Hepatocyte (in vitro differentiated cells): Measurements from ENCODE around the gene AP1S3. TPM values are rescaled to one million over a fixed set of nuclear protein-coding genes. Genes with fewer than 3 reads are reported as not detected.

Source experiments
- DNase-seq: peaks from one replicate; pipeline ENCODE4 v3.0.0-alpha.2; 2016; ENCODE audit warnings: low spot score
- H2AFZ ChIP-seq: fragments of 200-600 bp; sonication (generic); 2 replicates; pipeline ENCODE4 v1.6.0; 2016; ENCODE audit warnings: antibody characterized with exemption, mild to moderate bottlenecking
- H3K27ac ChIP-seq: fragments of 200-600 bp; sonication (generic); 2 replicates; pipeline ENCODE4 v1.5.1; 2016; ENCODE audit warnings: mild to moderate bottlenecking
- H3K27me3 ChIP-seq: fragments of 200-600 bp; sonication (generic); 2 replicates; pipeline ENCODE4 v1.6.1; 2016
- H3K36me3 ChIP-seq: fragments of 200-600 bp; sonication (generic); replicated peaks from 2 replicates; pipeline ENCODE4 v1.5.1; 2016; ENCODE audit warnings: low read depth; ENCODE audit not compliant: insufficient read depth
- H3K4me1 ChIP-seq: fragments of 200-600 bp; sonication (generic); 2 replicates; pipeline ENCODE4 v1.5.1; 2016; ENCODE audit warnings: mild to moderate bottlenecking, moderate library complexity; ENCODE audit not compliant: insufficient read depth
- H3K4me2 ChIP-seq: fragments of 200-600 bp; sonication (generic); 2 replicates; pipeline ENCODE4 v1.6.0; 2016
- H3K4me3 ChIP-seq: fragments of 200-600 bp; sonication (generic); 2 replicates; pipeline ENCODE4 v1.5.1; 2016; ENCODE audit warnings: mild to moderate bottlenecking
- H3K79me2 ChIP-seq: fragments of 200-600 bp; sonication (generic); 2 replicates; pipeline ENCODE4 v1.6.0; 2017; ENCODE audit warnings: mild to moderate bottlenecking
- H3K9me2 ChIP-seq: fragments of 200-600 bp; sonication (generic); replicated peaks from 2 replicates; pipeline ENCODE4 v1.6.0; 2017; ENCODE audit warnings: mild to moderate bottlenecking; ENCODE audit not compliant: insufficient read depth
- H3K9me3 ChIP-seq: fragments of 200-600 bp; sonication (generic); 2 replicates; pipeline ENCODE4 v1.5.1; 2016; ENCODE audit warnings: low read depth, mild to moderate bottlenecking
- H4K20me1 ChIP-seq: fragments of 200-600 bp; sonication (generic); 2 replicates; pipeline ENCODE4 v1.6.0; 2016; ENCODE audit warnings: mild to moderate bottlenecking; ENCODE audit not compliant: insufficient read depth, poor library complexity, severe bottlenecking
- EZH2 ChIP-seq: fragments of 200-600 bp; sonication (generic); IDR thresholded peaks from 2 replicates; pipeline ENCODE4 v1.6.1; 2016; ENCODE audit warnings: antibody characterized with exemption, mild to moderate bottlenecking, borderline replicate concordance
- EZH2phosphoT487 ChIP-seq: fragments of 200-600 bp; sonication (generic); IDR thresholded peaks from one replicate; pipeline ENCODE4 v1.6.1; 2018; ENCODE audit warnings: antibody characterized with exemption, mild to moderate bottlenecking, low read depth, moderate library complexity; ENCODE audit not compliant: unreplicated experiment, severe bottlenecking
- WGBS: methylation state at CpG from one replicate; pipeline ENCODE4 v1.1.6; 2016; ENCODE audit warnings: low lambda C conversion rate; ENCODE audit errors: missing lambda C conversion rate; 5-methylcytosine and 5-hydroxymethylcytosine counted together
- polyA plus RNA-seq: library from polyadenylated mRNA; unstranded; fragments of >200 nt; fragmentation: Nextera tagmentation; extraction: Ambion mirVana; gene quantifications from 2 replicates; pipeline ENCODE4 v1.2.1, GENCODE V29; 2016
- total RNA-seq: library from RNA; depleted of rRNA; stranded (reverse); fragments of >200 nt; gene quantifications from 2 replicates; pipeline ENCODE4 v1.2.3, GENCODE V29; 2014
- TF ChIP-seq, protein P1 (sequence below): fragments of 200-600 bp; sonication (generic); IDR thresholded peaks from 2 replicates; pipeline ENCODE4 v1.5.1; 2016; ENCODE audit warnings: antibody characterized with exemption, mild to moderate bottlenecking; ENCODE audit not compliant: poor library complexity

The AP1S3 gene
- total and polyA plus RNA-seq, 2 experiments from 2014 or later: 16.5 to 30.7 TPM

DNA sequence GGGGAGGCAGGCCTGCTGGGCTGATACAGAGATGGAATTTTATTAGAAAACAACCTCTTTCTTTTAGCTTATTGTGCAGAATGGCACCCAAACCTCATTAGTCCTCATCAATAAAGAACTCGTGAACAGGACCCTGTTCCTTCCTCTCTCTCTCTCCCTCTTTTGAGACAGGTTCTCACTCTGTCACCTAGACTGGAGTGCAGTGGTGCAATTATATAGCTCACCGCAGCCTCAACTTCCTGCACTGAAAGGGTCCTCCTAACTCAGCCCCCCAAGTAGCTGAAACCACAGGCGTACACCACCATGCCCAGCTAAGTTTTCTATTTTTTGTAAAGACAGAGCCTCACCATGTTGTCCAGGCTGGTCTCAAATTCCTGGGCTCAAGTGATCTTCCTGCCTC, 21.7 kb upstream of the AP1S3 start:
- Histone ChIP-seq H3K4me3 (no peak overlapping the region), H3K9me2 (no peaks in the 10 kb centered on the region), H3K9me3 (no peaks in the 10 kb centered on the region), H3K27ac (no peak overlapping the region), H3K36me3 (no peaks in the 10 kb centered on the region), H3K27me3 (no peaks in the 10 kb centered on the region), H3K79me2 (no peaks in the 10 kb centered on the region), H4K20me1 (no peaks in the 10 kb centered on the region), H2AFZ (no peak overlapping the region), H3K4me2 (no peak overlapping the region), H3K4me1 (peaks cover 24% of the 10 kb centered on the region)
- WGBS: 87% methylated on average over 3 of the region's 3 CpGs
- DNase-seq: no peak
- TF ChIP-seq EZH2phosphoT487 (no peak), EZH2 (no peak)
- TF ChIP-seq, protein P1, sequence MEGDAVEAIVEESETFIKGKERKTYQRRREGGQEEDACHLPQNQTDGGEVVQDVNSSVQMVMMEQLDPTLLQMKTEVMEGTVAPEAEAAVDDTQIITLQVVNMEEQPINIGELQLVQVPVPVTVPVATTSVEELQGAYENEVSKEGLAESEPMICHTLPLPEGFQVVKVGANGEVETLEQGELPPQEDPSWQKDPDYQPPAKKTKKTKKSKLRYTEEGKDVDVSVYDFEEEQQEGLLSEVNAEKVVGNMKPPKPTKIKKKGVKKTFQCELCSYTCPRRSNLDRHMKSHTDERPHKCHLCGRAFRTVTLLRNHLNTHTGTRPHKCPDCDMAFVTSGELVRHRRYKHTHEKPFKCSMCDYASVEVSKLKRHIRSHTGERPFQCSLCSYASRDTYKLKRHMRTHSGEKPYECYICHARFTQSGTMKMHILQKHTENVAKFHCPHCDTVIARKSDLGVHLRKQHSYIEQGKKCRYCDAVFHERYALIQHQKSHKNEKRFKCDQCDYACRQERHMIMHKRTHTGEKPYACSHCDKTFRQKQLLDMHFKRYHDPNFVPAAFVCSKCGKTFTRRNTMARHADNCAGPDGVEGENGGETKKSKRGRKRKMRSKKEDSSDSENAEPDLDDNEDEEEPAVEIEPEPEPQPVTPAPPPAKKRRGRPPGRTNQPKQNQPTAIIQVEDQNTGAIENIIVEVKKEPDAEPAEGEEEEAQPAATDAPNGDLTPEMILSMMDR: no peak

DNA sequence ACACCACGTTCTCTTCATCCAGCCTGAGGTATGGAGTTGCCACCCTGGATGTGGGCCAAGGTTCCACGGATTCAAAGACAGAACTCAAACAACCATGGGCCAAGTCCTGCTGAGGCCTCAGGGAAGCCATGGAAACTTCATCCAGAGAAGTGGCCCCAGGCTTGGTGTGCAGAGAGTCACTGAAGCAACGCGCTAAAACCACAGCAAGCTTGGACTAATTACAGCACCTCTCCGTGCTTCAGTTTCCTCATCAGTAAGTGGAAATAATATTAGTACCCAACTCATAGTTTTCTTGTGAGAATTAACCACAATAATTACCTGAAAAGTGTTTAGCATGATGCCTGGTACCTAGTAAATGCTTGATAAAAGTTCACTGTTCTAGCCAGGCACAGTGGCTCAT, 19.2 kb upstream of the AP1S3 start:
- TF ChIP-seq, protein P1: no peak
- TF ChIP-seq EZH2phosphoT487 (no peak), EZH2 (no peak)
- 85% methylated on average over 5 of the region's 5 CpGs for WGBS
- DNase-seq: no peak
- Histone ChIP-seq H3K4me3 (no peak overlapping the region), H3K4me2 (no peak overlapping the region), H2AFZ (no peak overlapping the region), H3K27ac (peak overlapping the region; percentile 37), H4K20me1 (no peaks in the 10 kb centered on the region), H3K4me1 (peaks cover 14% of the 10 kb centered on the region), H3K36me3 (no peaks in the 10 kb centered on the region), H3K9me3 (no peaks in the 10 kb centered on the region), H3K27me3 (no peaks in the 10 kb centered on the region), H3K9me2 (no peaks in the 10 kb centered on the region), H3K79me2 (no peaks in the 10 kb centered on the region)

DNA sequence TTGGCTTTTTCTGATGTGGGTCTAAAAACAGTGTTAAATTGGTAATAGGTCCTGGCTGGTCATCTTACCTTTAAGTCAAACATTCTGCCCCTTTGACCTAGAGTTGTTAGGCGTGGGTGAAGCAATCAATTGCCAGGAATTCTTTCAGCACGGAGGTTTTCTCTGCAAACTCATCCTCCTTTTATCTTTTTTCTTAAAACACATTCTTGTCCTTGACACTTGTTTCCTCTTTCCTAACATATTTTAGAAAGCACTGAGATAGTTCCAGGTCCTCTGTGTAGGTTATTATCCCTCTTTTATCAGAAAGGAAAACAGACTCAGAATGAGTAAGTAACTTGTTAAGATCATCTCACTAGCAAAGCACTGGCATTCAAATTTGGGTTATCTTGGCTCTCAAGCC, 18.6 kb upstream of the AP1S3 start:
- H3K9me3 ChIP-seq: no peaks in the 10 kb centered on the region
- H3K79me2 ChIP-seq: no peaks in the 10 kb centered on the region
- no peaks in the 10 kb centered on the region for H3K27me3 ChIP-seq
- no peak overlapping the region for H2AFZ ChIP-seq
- H3K4me3 ChIP-seq: no peak overlapping the region
- no peaks in the 10 kb centered on the region for H3K36me3 ChIP-seq
- TF ChIP-seq EZH2phosphoT487 (no peak), EZH2 (no peak)
- TF ChIP-seq, protein P1: no peak
- H3K27ac ChIP-seq: peak overlapping the region; percentile 37
- DNase-seq: no peak
- H3K4me1 ChIP-seq: peaks cover 11% of the 10 kb centered on the region
- no peak overlapping the region for H3K4me2 ChIP-seq
- no peaks in the 10 kb centered on the region for H3K9me2 ChIP-seq
- WGBS: 30% methylated on average over 2 of the region's 2 CpGs
- no peaks in the 10 kb centered on the region for H4K20me1 ChIP-seq

GRCh38 chr2:223855426-223855825, 18.0 kb upstream of the AP1S3 start:
- Histone ChIP-seq H3K27me3 (no peaks in the 10 kb centered on the region), H3K9me2 (no peaks in the 10 kb centered on the region), H3K4me2 (no peak overlapping the region), H3K79me2 (no peaks in the 10 kb centered on the region), H3K27ac (peak overlapping the region; percentile 37), H3K4me3 (no peak overlapping the region), H2AFZ (no peak overlapping the region), H3K4me1 (peaks cover 5% of the 10 kb centered on the region), H3K9me3 (no peaks in the 10 kb centered on the region), H3K36me3 (no peaks in the 10 kb centered on the region), H4K20me1 (no peaks in the 10 kb centered on the region)
- no peak for DNase-seq
- 86% methylated on average over 5 of the region's 5 CpGs for WGBS
- TF ChIP-seq, protein P1: no peak
- TF ChIP-seq EZH2phosphoT487: no peak
- TF ChIP-seq EZH2: no peak
